Hematopoietic multipotent progenitor cell treated with erythropoietin and hydrocortisone succinate and interleukin-3 and kit ligand, for 15 days (in vitro differentiated cells): Measurements from ENCODE around the gene SEMA6B.
A peak's percentile ranks its signal among the peaks of the same experiment; 100 is the strongest.
"Not testable (repeated sequence)": the region's sequence is repeated elsewhere in the genome, so short reads cannot be mapped to it uniquely, and the experiment has no call there.

Experiments used
- DNase-seq: peaks from one replicate; pipeline ENCODE4 v3.0.0-alpha.2; 2015; ENCODE audit warnings: low spot score

Gene SEMA6B

DNA sequence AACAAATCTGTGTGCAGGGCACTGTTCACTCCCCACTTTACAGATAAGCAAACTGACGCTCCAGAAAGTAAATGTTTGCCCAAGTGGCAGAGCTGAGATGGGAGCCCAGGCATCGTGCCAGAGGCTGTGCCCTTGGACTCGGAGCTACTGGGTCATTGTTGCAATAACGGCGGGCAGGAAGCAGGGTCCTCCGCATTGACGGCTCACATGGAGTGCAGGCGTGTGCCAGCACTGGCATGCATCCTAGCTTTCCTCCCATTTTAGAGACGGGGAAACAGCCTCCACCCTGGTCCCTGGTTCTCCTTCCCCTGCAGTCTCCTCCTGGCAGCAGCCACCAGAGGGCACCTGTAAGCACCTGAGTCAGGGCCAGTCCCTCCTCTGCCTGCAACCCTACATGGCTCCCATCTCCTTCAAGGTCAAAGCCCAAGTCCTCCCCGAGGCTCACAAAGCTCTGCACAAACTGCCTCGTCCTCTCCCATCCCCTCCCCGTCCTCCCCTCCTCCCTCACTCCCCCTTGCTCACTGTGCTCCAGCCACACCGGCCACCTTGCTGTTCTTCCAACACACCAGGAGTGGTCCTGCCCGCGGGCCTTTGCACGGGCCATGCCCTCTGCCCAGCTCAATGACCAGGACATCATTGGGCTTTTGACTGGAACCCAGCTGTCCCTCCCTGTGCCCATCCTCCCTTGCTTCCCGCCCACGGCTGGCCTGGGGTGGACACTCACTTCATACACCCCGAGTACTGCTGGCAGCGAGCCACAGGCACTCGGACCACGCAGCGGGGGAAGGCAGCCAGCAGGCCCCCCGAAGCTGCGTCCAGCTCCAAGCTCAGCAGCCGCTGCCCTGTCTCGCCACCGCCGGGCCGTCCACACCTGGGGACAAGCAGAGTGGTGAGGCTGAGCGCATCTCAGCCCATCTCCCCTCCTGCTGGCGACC, 11.9 kb downstream of the SEMA6B start:
- DNase-seq = peak; percentile 23

- DNase-seq = no peak
These were observed 15.4 kb downstream of the SEMA6B start for GRCh38 chr19:4543842-4544647.

DNA sequence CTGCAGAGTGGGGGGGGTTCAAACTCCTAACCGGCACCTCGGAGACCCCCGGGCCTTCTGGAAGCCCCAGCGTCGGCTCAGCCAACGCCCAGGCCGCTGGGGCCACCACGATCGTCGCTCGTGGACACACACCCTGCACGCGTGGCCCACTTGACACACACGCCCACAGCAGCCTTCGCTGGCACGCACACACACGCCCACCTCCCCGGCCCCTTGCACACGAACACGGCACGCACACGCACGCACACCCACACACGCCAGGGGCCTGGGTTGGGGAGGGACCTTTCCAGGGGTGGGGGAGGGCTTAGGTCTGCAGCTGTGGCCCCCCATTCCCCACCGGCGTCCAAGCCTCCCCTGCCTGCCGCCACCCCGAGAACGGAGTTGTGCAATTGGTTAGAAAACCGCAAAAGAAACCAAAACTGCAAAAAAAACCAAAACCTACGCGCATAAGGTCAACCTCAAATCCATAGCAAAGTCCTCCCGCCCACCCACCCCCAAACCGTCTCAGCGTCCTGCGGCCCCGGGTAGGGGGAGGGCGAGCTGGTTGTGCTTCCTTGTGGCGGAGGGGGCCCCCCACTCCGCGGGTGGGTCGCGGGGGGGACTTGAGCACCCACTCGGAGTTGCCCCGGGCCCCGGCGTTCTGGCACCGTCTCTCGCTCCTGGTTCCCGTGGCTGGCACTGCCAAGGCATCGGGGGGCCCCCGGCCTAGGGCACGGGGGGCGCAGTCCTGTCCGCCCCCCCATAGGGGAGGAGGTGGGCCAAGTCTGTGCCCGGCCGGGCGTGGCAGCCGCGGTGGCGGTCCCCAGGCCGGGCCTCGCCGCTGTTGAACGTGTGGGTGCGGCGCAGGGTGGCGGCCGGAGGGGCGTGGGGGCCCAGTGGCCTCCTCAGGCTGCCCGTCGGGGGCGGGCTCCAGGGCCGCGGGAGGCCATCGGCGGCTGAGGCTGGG, 16.3 kb downstream of the SEMA6B start:
- DNase-seq = no peak

- DNase-seq = not testable (repeated sequence)
These were observed 17.7 kb downstream of the SEMA6B start for GRCh38 chr19:4541806-4542145.

GRCh38 chr19:4541114-4541805, 18.2 kb downstream of the SEMA6B start:
- no peak for DNase-seq

DNA sequence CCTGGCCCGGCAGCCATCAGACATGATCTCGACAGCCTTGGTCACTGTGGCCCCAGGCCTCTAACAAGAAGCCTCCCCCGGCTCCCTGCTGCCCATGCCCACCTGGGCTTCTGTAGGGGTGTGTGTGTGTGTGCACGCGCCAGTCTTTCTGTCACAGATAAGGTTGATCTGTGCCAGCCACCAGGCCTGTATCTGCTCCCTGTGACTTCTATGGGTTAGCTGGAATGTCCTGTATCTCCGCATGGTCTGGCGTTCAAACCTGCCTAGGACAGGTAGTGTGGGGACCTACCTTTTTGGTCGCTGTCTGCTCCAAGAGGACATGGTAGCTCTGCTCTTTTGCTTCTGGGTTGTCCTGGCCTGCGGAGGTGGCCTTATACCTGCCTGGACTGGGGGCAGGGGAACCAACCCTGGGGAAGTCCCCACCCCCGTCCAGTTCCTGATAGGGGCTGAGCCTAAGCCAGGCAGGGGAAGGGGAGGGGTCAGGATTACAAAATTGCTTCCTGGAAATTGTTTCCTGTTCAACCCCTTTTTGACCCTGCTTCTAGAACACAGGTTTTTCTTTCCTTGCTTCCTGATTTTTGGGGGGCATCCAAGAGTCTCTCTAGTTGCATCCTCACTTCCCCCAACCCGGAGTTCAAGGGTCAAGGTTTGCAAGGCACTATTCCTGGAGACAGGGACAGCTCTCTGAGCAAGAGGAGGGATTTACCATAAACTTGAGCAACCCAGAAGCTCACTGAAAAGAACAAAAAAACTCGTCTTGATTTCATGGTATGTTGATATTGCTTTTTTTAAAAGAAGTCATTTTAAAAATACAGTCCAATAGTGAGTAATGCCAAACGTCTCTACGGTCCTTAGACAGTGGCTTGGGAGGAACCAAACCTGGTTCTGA, 19.5 kb downstream of the SEMA6B start, which contains the start of gene LRG1:
Gene LRG1 (minus strand): TSS at position 344 of the 889 bp plus-strand sequence. CDS start 23 bp downstream, at position 321.
- no peak for DNase-seq

- DNase-seq = no peak
These were observed 20.3 kb downstream of the SEMA6B start for GRCh38 chr19:4539169-4539692.

GRCh38 chr19:4538601-4538954, 20.9 kb downstream of the SEMA6B start:
- no peak for DNase-seq

- no peak for DNase-seq
These were observed 21.4 kb downstream of the SEMA6B start for GRCh38 chr19:4537953-4538600.

DNA sequence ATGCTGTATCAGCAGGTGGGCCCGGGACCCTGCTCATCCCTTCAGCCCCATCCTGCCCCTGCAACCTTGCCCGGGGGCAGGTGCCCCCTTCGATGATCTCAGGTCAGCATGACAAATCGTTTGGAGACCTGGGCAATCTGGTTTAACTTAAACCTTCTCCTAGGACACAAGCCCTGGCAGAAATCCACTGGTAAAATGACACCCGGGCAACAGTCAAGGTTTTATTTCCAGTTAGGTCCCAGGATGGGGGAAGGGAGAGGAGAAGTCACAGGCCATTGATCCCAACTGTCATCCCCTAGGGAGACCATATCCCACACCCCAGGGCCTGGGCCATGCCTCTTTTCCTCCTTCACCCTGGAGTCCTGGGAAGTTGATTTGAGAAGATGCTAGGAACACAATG, 22.7 kb downstream of the SEMA6B start:
- no peak for DNase-seq

- DNase-seq = peak; percentile 69
These were observed 24.4 kb downstream of the SEMA6B start, which contains the start of gene PLIN5 for GRCh38 chr19:4534836-4535658. Gene PLIN5, minus strand, starts transcription at chr19:4535224. Its CDS starts 1,150 bp downstream, at chr19:4534074.

DNA sequence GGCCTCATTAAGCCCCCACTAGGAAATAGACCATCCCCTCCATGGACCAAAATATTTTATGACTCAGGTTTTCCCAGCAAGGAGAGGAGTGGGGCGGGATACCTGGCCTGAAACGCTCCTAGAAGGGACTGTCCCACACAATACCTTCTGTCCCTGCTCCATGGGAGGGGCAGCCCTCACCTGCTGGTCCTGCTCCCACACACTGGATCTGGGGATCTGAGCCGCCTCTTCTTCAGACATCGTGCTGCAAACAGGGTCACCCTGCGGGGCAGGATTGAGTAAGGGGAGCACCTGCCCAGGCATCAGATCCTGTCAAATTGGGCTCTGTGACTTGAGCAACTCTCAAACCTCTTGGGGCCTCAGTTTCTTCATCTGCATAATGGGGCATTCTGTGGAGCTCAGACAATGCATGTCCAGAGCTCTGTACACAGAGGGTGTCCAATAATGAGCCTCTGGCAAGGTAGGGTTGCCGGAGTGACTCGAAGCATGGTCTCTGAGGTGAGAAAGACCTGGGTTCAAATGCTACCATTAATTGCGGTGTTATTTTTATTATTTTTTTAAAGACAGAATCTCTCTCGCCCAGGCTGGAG, 25.6 kb downstream of the SEMA6B start:
- no peak for DNase-seq

- no peak for DNase-seq
These were observed 26.1 kb downstream of the SEMA6B start for GRCh38 chr19:4533334-4533733.

DNA sequence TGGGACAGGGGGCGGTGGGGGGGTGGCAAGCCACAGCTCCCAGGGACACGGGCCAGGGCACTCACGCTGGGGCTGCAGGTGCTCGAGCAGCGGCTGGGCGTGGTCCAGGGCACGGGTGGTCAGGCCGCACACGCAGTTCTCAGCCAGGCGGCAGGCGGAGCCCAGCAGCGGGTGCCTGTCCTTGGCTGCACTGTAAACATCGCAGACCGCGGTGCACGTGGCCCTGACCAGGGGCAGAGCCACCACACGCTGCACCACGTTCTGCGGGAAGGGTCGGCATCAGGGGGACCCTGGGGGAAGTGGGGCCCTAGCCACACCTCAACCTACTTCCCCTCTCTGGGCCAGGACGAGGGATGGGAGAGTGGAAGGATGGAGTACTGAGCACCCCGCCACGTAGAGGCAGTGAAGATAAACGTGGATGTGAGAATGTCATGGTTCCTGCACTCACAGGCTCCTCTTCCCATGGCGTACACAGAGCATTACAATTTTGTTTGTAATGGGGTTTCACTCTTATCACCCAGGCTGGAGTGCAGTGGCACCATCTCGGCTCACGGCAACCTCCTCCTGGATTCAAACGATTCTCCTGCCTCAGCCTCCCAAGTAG, 27.8 kb downstream of the SEMA6B start:
- no peak for DNase-seq

- DNase-seq = no peak
These were observed 29.5 kb downstream of the SEMA6B start for GRCh38 chr19:4529924-4530522.

- no peak for DNase-seq
These were observed 30.6 kb downstream of the SEMA6B start for GRCh38 chr19:4528843-4529242.

GRCh38 chr19:4527377-4527776, 32.1 kb downstream of the SEMA6B start:
- not testable (repeated sequence) for DNase-seq
